ENCODE data around the gene MIOS.

DNA sequence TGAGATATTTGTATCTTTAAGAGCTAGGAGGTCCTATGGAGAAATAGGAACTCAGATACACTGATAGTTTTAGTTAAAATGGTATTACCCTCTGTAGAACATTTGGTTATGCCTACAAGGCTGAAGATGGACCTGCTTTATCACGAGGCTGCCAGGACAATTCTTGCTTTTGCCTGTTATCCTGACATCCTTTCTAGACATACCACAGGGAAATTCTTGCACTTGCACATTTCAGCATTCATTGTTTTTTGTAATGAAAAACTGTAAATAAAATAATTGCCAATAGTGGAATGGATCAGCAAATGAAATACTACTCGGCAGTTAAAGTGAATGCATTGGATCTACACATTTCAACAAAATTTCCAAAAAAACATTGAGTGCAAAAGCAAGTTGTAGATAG is 40.7 kb upstream of the MIOS start:
- TF ChIP-seq CTCF (IDR thresholded peaks at IDR 0.05; ENCODE audit: low read length), result no peak
- no peak for TF ChIP-seq EZH2phosphoT487 (IDR thresholded peaks at IDR 0.05; ENCODE audit: low read length)

Data from MM.1S (cell line).